COLO829 (cell line): ENCODE data around the gene CDC42EP1.
"Not testable (repeated sequence)": the region's sequence is repeated elsewhere in the genome, so short reads cannot be mapped to it uniquely, and the experiment has no call there.

Source experiments
- DNase-seq: peaks from one replicate; pipeline ENCODE4 v3.0.0; 2012; ENCODE audit warnings: low spot score

The CDC42EP1 gene, protein sequence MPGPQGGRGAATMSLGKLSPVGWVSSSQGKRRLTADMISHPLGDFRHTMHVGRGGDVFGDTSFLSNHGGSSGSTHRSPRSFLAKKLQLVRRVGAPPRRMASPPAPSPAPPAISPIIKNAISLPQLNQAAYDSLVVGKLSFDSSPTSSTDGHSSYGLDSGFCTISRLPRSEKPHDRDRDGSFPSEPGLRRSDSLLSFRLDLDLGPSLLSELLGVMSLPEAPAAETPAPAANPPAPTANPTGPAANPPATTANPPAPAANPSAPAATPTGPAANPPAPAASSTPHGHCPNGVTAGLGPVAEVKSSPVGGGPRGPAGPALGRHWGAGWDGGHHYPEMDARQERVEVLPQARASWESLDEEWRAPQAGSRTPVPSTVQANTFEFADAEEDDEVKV

DNA sequence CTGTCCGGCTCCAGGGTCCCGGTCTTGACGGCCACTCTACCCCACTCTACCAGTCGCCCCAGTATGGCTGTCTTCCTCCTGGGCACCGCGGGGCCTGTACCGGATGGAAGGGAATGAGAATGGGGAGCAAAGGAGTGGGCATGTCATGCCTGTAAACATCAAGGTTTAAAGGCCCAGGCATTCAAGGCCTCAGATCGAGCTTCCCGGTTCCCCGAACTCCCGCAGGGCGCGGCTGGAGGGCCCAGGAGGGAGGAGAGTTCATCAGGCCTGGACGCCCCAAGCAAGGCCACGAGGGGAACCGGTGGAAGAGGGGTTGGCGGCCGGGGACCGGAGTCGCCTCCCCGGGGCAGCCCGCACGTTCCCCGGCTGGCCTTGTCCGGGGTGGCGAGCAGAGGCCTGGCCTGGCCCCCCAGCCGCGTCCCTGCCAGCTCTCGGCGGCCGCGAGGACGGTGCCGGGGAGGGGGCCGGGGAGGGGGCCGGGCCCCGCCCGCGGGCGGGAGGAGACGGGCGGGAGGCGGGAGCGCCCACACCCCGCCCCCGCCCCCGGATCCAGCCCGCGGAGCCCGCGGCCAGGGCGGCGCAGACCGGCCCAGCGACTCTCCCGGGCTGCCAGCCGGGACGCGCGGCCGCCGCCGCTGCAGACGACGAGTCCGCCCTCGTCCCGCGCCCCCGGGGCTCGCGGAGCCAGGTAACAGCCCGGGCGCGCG lies at the start of gene CDC42EP1:
CDC42EP1 (plus strand) TSS at position 580 of the 707 bp plus-strand sequence. CDS start 5,870 bp downstream, outside the sequence.
- no peak for DNase-seq

DNA sequence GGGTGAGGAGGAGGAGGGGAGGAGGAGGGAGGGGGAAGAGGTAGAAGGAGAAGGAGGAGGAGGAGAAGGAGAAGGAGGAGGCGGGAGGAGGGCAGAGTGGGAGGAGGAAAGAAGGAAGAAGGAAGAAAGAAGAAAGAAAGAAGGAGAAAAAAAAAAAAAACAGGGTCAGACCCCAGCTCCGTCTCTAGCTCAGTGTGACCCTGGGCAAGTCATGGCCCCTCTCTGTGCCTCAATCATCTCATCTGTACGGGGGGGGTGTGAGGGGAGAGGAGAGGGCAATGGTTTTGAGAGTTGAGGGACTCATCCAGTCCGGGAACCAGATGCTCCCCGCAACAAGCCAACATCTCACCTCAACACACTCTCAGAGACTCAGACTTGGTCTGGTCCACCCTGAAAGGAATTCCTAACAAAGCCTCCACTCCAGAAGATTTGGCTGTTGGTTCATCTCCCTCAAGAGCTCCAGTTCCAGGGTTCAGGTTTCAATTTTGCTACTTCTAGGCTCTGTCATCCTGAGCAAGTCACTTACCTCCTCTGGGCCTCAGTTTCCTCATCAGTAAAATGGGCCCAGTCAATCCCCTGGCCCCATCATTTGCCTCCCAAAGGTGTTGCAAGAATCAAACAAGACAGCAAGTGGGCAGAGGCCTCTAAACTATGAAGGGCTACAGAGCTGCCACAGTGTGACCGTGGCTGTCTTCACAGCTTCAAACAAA lies 48.7 kb upstream of the CDC42EP1 start:
- DNase-seq: no peak

DNA sequence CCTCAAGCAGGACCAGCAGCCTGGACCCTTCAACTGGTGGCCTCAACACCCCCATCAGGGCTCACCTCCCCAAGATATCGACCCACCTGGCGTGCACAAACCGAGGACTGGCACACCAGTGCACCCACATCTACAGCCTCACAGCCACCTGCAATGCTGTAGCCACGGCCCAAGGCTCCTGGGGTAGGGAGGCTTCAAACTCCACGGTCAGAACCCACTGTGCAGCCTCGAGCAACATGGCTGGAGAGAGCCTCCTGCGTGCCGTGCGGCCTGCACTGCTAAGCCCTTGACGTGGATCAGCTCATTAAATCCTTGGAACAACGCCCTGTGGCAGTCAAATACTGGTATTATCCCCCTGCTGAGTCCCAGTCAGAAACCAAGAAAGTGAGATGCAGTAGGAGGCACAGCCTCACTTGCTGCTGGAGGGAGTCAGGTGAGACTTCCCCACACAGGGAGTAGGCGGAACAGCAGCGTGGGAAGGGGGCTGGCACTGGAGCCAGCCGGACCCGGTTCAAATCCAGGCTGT lies 45.7 kb upstream of the CDC42EP1 start:
- no peak for DNase-seq

DNA sequence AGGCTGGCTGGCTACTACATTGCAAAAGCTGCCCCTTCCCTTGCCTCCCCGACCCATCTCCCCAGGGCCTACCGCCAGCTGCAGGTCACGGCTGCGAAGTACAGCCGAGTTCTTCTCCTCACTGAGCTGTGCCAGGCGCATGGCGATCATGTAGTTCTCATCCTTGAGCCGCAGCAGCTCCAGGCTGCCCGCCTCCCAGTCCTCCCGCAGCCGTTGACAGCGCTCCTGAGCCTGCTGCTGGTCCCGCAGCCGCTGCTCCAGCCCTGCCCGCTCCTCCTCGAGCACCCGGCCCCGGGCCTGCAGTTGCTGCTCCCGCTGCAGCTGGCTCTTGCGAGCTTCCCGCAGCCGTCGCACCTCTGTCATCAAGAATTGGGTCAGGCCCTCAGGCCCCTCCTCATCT lies 44.4 kb upstream of the CDC42EP1 start:
- no peak for DNase-seq

DNA sequence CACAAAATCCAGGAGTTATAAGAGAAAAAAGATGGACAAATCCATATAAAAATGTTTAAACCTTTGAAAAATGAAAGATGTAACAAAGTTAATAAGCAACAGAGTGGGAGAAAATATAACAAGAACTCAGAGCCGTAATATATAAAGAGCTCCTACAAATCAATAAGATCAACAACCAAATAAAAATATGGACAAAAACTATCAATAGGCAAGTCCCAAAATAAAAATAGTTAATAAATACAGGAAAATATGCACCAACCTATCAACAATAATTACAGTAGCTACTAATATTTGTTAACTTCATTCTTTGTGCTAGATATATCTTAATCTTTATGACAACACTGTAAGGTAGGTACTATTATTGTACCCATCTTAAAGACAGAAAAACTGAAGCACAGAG lies 43.8 kb upstream of the CDC42EP1 start:
- DNase-seq: no peak

DNA sequence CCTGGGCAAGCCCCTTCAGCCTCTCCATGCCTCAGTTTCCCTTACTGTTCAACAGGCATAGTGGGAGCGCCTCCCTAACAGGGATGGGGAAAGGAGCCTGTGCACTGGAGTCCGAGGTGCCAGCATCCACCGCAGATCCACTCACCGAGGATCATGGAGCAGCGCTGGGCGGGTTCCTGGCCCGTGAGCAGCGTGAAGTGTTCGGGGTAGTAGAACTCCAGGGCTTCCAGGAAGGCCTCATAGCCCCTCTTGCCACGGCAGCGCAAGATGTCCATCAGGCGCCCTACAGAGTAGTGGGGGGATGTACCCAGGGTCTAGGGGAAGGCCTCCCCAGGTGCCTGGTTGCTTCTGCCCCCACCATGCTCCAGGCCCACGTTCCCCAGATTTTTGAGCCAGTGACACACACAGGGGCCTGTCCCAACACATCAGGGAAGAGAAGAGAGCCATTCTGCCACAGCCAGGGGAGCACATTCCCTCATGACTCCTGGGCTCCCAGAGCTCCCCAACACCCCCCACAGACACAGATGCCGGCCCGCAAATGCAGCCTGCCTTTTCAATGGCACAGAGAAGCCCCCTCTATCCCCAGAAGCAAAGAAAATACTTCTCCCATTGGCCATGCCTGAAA lies 42.3 kb upstream of the CDC42EP1 start:
- no peak for DNase-seq

DNA sequence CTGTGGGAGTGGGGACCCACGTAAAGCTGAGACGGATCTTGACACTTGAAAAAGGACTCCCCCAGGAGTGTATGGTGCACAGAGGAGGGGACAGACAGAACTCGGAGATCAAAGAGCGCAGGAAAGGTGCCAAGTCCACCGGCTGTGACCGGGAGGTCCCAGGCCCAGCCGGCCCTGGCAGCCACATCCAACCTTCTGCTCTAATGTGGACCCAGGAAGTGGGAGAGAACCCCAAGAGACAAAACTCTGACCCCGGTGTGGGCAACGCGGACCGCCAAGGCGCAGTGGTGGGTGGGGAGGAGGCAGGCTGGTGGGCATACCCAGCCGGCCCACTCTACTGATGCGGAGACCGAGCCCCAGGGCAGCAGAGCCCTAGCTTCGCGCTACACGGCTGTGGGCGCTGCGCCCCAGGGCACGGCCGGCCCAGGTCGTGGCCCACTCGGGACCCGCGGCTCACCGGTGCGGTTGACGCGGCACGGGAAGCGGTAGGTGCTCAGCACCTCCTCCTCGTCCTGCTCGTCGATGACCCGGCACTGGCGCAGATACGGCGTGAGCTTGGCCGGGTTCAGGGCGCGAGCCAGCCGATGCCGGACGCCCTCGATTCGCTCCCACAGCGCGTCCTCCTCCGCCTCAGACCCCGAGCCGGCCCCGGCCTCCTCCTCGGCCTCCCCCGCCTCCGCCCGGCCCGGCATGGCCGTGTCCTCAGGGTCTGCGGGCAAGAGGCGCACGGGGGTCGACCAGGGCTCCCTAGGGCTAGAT lies 41.6 kb upstream of the CDC42EP1 start:
- DNase-seq: no peak

DNA sequence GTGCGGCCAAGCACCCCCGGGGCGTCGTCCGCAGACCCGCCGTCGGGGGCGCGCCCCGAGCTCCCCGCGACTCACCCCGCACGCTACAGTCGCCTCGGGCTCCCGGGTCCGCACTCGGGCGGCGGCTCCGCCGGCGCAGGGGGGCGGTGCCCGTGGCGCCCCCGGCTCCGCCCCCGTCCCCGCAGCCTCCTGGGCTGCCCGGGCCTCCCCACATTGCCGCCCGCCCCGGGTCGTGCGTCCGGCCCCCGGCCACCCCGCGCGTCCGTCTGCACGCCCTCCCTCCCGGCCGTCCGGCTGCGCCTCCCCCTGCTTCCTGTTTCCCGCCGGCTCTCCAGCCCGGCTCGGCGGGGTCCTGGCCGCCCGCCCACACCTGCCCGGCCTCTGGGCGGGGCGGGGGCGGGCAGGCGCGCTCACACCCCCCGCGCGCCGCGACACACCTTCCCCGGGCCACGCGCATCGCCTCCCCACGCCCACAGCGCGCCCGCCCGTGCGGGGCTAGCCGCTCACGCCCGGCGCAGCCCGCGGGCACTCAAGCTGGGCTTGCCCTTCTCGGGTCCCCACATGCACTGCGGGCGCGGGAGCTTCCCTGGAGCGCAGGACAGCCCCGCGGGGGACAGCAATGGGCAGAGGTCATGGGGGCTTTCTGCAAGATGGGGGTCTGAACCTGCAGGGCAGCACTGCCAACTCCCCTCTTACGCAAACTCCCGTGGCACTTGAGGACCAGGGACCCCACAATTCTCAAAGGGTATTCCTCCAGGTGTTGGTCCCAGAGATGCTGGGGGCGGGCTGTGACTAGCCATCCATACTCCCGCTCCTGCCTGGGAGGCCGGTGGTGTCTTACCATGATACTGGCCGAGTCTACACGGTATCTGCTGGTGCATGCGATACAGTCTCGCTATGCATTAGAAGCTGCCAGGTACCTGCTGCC lies 40.7 kb upstream of the CDC42EP1 start, which contains the start of gene CARD10:
CARD10 (minus strand) TSS at position 148 of the 928 bp plus-strand sequence. CDS start 215 bp downstream, outside the sequence.
- DNase-seq: no peak

DNA sequence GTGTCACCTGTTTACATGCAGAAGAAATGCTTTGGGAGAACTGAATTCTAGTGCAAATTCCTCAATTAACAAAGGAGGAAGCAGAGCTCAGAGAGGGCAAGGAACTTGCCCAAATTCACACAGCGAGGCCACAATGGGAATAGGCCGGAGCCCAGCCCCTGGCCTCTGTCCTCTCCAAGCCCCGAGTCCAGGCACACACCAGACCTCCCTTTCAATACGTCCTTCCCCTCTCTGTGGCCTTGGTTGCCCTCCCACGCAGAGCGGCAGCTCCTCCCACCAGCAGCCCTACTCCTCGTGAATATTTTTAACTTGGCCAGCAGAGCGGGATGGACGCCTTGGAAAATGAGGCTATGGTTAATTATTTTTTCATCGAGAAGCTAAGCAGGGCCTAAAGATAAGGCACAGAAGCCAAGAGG lies 39.5 kb upstream of the CDC42EP1 start:
- no peak for DNase-seq

DNA sequence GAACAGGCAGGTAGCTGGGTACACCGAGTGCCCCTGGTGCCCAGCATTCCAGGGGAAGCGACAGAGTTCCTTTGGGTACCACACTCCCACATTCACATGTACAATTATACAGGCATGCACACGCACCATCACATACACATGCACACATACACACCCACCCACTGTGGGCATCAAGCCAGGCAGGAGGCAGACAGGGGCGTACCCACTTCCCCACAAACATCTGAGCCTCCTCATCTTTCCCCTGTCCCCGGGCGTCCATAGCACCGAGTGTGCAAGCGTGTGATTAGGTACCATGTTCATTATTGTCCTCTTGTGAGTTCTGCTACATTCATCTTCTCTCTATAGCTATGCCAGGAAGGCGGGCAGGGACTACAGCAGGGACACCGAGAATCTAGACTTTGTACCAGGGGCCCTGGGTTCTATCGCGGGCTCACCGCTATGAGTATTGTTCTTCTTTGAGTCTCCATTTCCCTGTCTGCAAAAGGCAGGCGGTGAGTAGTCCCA lies 39.0 kb upstream of the CDC42EP1 start:
- DNase-seq: no peak

DNA sequence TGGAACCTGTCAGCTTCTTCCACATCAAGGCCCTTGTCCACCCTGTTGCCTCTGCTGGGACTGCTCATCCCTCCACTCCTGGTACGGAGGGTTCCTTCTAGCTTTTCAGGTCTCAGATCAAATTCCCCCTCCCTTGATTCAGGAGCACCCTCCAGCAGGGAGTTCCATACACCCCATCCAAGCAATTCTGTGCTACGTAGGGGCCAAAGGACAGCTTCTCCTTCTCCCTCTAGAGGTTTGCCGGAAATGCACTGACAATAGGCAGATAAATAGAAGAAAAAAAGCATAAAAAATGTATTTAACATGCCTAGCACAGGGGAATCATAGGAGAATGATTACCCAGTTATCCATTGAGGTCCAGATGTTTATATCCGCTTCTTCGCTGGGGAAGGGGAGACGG lies 37.8 kb upstream of the CDC42EP1 start:
- no peak for DNase-seq

DNA sequence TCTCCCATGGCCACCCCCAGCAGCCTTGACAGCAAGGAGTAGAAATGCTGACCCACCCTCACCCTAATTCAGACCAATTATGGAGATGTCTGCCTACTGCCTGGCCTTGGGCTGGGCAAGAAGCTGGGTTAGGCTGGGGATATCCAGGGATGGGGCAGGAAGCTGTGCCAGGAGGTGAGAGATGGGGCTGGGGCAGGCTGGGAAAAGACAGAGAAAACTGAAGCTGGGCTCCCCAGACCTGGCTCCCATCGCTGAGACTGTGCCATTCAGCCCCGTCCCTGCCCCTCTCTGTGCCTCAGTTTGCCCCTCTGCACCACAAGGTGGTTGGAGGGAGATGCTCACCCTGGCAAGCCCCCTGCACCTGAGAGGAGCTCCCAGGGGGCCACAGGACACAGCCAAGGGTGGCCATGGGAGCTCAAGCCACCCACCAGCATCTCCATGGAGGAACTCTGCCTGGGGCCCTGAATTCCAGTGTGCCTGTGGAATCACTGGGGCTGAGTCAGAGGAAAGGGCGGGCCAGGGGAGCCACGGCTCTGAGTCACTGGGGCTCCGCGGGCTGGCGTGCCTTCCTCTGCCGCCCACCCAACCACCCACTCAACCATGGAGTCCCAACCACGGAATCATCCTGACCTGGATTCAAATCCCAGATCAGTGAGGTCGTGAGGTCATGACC lies 35.1 kb upstream of the CDC42EP1 start:
- DNase-seq: peak; percentile 82

DNA sequence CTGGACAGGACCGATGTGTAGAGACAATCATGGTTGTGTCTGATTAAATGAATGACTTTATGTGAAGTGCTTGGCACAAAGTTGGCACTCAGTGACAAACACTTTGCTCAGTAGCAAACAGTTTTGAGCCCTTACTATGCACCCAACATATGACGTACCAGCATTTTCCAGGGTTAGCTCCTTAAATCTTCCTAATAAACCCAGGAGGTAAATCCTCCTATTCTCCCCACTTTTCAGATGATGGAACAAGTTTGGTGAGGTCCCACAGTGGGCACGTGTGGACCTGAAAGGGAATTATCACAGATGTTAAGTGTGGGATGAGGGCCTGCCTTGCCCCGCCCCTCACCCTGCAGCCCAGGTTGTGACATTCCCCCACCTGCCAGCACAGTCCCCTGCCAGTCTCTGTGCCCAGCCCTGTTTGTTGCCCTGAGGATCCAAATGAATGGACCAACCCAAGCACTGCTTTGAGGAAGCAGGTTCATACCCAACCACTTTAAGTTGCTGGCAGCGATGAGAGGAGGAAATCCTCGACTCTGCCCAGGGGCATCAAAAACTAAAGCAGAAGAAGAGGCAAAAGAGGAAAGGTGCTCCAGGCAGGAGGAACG lies 34.4 kb upstream of the CDC42EP1 start:
- no peak for DNase-seq

DNA sequence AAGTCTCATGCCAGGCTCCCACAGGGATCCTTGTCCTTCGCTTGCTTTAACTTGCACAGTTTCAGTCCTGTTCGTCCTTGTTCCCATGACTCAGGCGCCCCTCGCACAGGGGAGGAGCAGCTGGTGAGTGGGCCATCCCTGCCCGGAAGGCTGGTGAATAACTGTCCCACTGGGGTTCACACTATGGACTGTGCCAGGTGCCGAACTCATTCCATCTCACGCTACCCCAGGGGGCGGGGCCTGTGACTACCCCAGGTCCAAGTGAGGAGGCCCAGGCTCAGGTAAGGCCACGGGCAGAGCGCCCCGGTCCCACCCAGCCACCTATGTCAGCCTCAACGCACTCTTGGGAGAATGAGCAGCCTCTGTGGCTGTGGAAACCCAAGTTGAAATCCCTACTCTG lies 33.9 kb upstream of the CDC42EP1 start:
- DNase-seq: no peak

DNA sequence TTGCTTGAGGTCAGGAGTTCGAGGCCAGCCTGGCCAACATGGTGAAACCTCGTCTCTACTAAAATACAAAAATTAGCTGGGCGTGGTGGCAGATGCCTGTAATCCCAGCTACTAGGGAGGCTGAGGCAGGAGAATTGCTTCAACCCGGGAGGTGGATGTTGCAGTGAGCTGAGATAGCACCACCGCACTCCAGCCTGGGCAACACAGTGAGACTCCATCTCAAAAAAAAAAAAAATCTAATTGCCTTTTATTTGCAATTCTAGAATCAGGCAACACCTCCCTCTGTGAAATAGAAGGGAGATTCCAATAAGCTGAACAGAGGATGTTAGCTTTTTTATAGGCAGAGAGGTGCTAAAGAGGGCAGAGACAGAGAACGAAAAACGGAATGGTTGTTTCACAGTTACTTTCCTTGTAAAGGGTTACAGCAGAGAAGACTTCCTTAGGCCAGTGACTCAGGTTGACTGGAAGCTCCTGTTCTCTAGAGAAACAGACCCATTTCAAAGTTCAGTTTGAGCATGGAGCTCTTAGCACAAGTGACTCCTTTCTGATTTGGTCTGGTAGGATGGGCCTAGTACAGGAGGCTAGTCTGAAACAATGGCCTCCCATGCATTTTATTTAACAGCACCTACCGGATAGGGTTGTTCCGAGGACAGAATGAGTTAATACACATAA lies 33.1 kb upstream of the CDC42EP1 start:
- not testable (repeated sequence) for DNase-seq

DNA sequence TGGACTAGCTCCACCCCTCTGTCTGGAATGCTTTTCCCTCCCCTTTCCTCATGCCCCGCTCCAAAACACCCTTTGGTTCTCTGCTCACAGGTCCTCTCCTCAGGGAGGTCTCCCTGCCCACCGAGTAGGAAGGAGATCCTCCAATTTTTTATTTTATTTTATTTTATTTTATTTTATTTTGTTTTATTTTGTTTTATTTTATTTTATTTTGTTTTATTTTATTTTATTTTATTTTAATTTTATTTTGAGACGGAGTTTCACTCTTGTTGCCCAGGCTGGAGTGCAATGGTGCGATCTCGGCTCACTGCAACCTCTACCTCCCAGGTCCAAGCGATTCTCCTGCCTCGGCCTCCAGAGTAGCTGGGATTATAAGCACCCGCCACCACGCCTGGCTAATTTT lies 32.3 kb upstream of the CDC42EP1 start:
- not testable (repeated sequence) for DNase-seq

DNA sequence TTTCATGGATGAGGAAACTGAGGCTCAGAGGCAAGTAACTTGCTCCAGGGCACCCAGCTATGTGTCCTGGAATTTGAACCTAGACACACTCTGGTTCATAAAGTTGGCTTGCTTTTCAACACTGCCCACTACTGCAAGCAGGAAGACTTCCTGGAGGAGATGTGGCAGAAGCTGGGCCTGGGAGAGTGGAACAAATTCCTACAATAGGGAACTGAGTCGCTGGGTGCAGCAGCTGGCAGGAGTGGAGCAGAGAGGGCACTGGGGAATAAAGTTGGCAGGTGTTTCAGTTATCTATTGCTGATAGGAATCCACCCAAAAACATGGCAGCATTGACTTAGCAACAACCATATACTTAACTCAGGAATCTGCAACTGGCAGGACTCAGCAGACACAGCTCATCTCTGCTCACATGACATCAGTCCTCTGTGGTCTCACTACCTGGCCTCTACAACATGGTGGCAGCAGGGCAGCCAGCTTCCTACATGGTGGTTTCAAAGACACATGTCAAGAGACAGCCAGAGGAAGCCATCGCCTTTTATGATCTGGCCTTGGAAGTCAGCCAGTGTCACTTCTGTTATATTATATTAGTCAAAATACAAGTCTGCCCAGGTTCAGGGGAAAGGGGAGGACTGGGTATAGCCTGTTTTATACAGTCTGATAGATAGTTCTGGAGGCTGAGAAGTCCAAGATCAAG lies 30.5 kb upstream of the CDC42EP1 start:
- DNase-seq: no peak

DNA sequence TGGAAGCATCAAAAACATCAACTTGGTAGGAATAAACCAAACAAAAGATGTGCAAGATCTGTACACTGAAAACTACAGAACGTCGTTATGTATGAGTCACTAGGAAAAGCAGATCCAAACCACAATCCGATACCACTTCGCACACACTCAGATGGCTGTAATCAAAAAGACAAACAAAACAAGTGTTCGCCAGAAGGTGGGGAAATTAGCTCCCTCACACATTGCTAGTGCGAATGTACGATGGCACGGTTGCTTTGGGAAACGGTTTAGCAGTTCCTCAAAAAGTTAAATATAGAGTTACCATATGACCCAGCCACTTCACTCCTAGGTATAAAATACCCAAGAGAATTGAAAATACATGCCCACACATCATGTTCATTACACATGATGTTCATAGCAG lies 26.3 kb upstream of the CDC42EP1 start:
- no peak for DNase-seq
